ENCODE results near the gene SPHKAP.

DNA sequence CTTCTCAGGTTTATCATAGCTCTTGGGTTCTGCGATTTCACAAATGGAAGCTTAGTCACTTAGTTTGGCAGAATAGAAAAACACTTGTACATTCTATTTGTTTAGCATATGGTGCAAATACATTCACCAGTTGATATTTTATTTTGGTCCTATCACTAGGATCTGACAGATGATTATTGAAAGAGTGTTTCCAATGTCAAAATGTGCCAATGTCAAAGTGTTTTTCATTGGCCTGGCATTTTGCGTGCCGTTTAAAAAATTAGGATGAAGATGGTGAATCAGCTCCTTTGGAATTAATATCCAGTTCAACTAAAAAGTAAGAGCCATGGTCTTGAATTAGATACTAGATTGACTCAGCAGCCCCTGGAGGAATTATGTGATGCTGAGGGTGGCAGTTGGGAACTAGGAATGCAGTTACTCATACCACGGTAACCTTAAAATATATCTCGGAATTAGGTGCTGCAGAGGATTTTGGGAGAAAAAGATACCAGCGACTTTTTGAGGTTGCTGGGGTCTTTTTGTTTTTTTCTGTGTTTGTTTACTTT lies 87.0 kb downstream of the SPHKAP start:
- TF ChIP-seq, protein P1, sequence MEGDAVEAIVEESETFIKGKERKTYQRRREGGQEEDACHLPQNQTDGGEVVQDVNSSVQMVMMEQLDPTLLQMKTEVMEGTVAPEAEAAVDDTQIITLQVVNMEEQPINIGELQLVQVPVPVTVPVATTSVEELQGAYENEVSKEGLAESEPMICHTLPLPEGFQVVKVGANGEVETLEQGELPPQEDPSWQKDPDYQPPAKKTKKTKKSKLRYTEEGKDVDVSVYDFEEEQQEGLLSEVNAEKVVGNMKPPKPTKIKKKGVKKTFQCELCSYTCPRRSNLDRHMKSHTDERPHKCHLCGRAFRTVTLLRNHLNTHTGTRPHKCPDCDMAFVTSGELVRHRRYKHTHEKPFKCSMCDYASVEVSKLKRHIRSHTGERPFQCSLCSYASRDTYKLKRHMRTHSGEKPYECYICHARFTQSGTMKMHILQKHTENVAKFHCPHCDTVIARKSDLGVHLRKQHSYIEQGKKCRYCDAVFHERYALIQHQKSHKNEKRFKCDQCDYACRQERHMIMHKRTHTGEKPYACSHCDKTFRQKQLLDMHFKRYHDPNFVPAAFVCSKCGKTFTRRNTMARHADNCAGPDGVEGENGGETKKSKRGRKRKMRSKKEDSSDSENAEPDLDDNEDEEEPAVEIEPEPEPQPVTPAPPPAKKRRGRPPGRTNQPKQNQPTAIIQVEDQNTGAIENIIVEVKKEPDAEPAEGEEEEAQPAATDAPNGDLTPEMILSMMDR (IDR thresholded peaks at IDR 0.05; ENCODE audit: borderline replicate concordance, extremely low read depth, low read length, poor library complexity, severe bottlenecking) = no peak
- TF ChIP-seq EZH2 (IDR thresholded peaks at IDR 0.05; ENCODE audit: borderline replicate concordance, low read depth, low read length, severe bottlenecking) = no peak
